CD4-positive, alpha-beta T cell treated with Interferon alpha-2 for 1 hour (primary cell): ENCODE data around the gene IFT20.
"Not testable (repeated sequence)": the region's sequence is repeated elsewhere in the genome, so short reads cannot be mapped to it uniquely, and the experiment has no call there.

ENCODE experiments used
- DNase-seq, 2 donors: peaks; one replicate each; pipeline ENCODE4 v3.0.0-alpha.2; 2020 to 2022

Gene IFT20

GRCh38 chr17:28306954-28307401 is 28.3 kb downstream of the IFT20 start:
- no peak for DNase-seq

- no peak for DNase-seq
These were observed 36.8 kb downstream of the IFT20 start for GRCh38 chr17:28298449-28298848.

GRCh38 chr17:28295677-28296578 is 39.3 kb downstream of the IFT20 start:
- DNase-seq = no peak

DNA sequence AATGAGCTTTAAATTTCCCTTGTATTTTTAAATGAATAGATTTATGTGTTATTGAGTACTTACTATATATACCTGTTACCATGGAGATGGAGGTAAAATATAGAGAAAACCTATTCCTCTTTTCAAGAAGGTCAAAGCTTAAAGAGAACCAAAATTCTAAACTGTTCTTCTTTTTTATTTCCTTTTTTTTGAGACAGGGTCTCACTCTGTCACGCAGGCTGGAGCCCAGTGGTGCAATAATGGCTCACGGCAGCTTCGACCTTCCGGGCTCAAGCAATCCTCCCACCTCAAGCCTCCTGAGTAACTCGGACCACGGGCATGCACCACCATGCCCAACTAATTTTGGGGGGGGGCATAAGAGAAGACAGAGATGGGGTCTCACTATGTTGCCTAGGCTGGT is 41.3 kb downstream of the IFT20 start:
- DNase-seq = peak in 1 of 2 donors; percentile 2

DNA sequence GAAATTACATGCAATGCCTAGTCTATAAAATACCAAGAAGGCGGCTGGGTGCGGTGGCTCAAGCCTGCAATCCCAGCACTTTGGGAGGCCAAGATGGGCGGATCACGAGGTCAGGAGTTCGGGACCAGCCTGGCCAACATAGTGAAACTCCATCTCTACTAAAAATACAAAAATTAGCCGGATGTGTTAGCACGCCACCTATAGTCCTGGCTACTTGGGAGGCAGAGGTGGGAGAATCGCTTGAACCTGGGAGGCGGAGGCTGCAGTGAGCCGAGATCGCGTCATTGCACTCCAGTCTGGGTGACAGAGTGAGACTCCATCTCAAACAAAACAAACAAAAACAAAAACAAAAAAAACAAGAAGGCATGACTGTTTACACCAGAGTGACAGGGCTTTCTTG is 42.4 kb downstream of the IFT20 start:
- DNase-seq = not testable (repeated sequence)

DNA sequence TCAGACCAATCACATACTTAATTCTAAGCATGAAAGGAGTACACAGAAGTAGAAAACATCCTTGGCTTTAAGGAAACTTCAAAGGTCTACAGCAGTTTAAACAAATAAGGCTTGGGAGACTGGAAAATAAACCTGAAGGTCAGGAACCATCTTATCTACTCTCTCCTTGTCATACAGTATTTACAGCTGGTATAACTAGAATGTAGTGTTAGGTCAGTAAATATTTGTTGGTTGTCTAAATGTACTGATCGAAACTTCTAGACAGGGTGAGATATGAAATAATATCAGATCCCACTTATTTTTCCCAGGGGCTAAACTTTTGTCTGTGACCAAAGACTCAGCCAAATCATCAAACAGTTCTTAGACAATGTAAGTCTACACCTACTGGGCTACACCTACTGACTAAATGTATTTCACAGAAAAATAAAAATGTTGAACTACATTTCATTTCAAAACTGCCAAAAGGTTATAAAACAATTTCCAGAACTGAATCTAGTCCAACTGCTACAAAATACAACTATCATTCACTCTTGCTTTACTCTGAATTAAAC is 43.4 kb downstream of the IFT20 start:
- no peak for DNase-seq

DNA sequence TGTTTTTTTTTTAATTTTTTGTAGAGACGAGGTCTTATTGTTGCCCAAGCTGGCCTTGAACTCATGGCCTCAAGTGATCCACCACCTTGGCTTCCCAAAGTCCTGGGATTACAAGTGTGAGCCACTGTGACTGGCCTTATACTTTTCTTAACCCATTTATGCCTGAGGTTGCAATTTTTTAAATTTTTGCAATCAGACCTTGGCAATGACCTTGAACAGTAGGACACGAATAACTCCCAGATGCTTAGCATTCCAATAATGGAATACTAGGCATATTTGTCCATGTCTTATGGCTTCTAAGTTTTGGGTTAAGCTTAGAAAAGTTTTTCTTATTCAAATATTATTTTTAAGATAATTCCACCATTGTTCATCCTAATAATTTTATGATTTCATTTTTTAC is 44.6 kb downstream of the IFT20 start:
- no peak for DNase-seq

DNA sequence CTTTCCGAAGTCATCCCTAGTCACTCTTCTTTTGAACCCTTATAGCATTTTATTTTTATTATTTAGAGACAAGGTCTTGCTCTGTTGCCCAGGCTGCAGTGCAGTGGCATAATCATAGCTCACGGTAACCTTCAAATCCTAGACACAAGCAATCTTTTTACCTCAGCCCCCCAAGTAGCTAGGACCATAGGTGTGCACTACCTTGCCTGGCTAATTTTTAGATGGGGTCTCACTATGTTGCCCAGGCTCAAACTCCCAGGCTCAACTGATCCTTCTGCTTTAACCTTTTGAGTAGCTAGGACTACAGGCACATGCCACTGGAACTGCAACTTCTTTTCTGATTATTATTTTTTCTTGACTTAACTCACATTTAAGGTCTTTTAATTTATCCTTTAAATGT is 49.3 kb downstream of the IFT20 start:
- DNase-seq = no peak

- DNase-seq = no peak
These were observed 52.7 kb downstream of the IFT20 start for GRCh38 chr17:28282596-28282995.

- no peak for DNase-seq
These were observed 54.4 kb downstream of the IFT20 start for GRCh38 chr17:28280826-28281225.

GRCh38 chr17:28279411-28279810 is 55.9 kb downstream of the IFT20 start:
- no peak for DNase-seq
